HG03103 (cell line): Measurements from ENCODE around the gene AP2A1.
"Not testable (repeated sequence)": the region's sequence is repeated elsewhere in the genome, so short reads cannot be mapped to it uniquely, and the experiment has no call there.

Experiments
- ATAC-seq: cut with Tn5 transposase; IDR thresholded peaks from one replicate; pipeline ENCODE4 v1.9.1; 2021; ENCODE audit warnings: low read depth; ENCODE audit not compliant: unreplicated experiment

Gene AP2A1

GRCh38 chr19:49809941-49810389, 43.2 kb downstream of the AP2A1 start:
- no peak for ATAC-seq

GRCh38 chr19:49811328-49811727, 44.5 kb downstream of the AP2A1 start:
- no peak for ATAC-seq

GRCh38 chr19:49812452-49812996, 45.7 kb downstream of the AP2A1 start:
- ATAC-seq = no peak

GRCh38 chr19:49812997-49813861, 46.4 kb downstream of the AP2A1 start, which contains the start of gene FUZ:
FUZ (minus strand) TSS chr19:49813292; CDS start chr19:49813106, 186 bp downstream.
- ATAC-seq = no peak

DNA sequence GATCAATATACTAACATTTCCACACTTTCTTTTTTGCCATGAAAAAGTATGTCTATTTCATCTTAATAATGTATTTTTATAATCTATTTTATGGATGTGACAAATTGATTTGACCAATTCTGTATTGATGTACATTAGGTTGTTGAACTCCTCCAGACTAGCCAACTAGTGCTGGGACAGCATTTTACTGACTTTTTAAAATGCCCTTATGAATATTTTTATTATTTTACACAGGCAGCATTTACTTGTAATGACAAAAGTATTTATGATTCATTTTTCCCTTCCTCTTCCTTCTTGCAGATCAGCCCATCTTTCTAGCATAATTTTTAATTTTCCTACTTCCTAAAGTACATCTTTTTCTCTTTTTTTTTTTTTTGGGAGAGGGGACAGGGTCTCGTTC, 47.2 kb downstream of the AP2A1 start:
- ATAC-seq = no peak

- no peak for ATAC-seq
Measured at GRCh38 chr19:49816590-49816989, 49.8 kb downstream of the AP2A1 start.

GRCh38 chr19:49817964-49818648, 51.3 kb downstream of the AP2A1 start, which contains the start of gene MED25:
MED25 (plus strand) TSS chr19:49818289; CDS start chr19:49818342, 53 bp downstream.
- peak; percentile 51 for ATAC-seq

DNA sequence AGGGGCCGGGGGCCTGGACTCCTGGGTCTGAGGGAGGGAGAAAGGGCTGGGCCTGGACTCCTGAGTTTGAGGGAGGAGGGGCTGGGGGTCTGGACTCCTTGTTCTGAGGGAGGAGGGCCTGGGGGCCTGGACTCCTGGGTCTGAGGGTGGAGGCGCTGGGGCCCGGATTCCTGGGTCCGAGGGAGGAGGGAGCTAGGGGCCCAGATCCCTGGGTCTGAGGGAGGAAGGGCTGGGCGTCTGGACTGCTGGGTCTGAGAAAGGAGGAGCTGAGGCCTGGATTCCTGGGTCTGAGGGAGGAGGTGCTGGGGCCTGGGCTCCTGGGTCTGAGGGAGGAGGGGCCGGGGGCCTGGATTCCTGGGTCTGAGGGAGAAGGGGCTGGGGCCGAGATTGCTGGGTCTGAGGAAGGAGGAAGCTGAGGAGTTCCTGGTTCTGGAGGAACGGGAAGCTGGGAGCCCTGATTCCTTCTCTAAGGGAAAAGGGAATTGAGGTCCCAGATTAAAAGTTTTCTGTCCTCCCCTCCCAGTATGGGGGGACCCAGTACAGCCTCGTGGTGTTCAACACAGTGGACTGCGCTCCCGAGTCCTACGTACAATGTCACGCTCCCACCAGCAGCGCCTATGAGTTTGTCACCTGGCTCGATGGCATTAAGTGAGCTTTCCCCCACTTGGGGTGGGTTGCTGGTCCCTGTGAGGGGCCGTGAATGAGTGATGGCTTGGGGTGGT, 52.0 kb downstream of the AP2A1 start:
- ATAC-seq = no peak

- ATAC-seq = not testable (repeated sequence)
Measured at GRCh38 chr19:49819452-49820115, 52.8 kb downstream of the AP2A1 start.

DNA sequence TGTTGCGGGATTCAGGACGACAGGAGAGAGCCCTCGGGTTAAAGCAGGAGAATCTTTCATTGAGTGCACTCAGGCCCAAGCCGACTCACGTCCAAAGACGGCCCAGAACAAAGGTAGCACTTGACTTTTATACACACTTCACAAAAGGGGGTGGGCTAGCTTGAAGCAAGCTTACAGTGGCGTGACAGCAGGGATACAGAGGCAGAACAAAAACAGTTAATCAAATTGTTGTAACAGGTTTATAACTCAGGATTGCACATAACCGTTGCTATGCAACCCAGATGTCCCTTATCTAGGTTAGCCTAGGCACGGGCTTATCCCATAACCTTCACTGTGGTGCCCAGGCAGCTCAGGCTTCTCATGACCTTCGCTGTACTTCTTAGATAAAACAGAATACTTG, 53.3 kb downstream of the AP2A1 start:
- no peak for ATAC-seq

DNA sequence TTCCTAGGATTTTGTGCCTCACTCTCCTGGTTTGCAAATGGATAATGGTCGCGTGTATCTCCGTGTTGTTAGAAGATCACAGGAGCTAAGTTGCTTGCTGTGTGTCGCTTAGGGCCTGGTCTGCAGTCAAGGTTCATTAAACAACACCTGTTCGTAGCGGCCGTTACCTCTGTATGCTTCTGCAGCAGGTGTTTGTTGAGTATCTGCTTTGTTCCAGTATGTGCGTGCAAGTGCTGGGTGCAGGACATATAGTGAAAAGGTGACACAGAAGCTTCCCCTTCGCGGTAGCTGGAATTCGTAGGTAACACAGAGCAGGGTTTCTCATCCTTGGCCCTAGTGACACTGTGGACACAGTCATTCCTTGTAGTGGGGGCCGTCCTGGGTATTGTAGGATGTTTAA, 56.7 kb downstream of the AP2A1 start:
- no peak for ATAC-seq

GRCh38 chr19:49824662-49825061, 57.9 kb downstream of the AP2A1 start:
- ATAC-seq = no peak

DNA sequence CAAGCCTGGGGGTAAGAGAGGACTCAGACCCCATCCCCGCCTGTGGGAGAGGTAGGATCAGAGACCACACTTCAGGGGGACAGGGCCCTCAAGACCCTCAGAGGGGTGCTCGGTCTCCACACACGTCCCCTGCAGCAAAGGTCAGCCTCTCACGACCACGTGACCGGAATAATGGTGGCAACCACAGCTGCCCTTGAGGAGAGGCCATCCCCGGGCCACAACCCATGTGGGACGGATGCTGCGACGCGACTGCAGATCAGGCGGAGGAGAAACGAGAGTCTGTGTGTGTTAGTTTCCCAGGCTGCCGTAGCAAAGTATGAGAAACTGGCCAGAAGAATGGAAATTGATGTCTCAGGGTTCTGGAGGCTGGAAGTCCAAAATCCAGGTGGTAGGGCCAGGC, 60.2 kb downstream of the AP2A1 start:
- no peak for ATAC-seq

- no peak for ATAC-seq
Measured at GRCh38 chr19:49829200-49829599, 62.4 kb downstream of the AP2A1 start.

- ATAC-seq = no peak
Measured at GRCh38 chr19:49829721-49830120, 62.9 kb downstream of the AP2A1 start.

GRCh38 chr19:49830766-49831165, 64.0 kb downstream of the AP2A1 start:
- ATAC-seq = no peak

DNA sequence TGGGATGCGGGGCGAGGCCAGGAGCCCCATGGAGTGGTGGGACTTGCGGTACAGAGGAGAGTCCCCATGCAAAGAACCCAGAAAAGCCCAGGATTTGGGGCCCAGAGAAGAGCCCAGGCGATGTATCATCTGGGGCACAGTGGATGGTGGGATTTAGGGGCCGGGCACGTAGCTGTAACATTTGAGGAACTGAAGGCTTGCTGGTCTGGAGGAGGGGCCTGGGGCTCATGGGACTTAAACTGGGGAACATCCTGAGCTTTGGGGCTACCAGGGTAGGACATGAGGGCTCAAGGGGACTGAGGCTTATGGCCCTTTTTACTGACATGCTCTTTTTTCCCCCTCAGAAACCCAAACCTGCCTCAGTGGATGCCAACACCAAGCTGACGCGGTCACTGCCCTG, 64.8 kb downstream of the AP2A1 start:
- no peak for ATAC-seq

DNA sequence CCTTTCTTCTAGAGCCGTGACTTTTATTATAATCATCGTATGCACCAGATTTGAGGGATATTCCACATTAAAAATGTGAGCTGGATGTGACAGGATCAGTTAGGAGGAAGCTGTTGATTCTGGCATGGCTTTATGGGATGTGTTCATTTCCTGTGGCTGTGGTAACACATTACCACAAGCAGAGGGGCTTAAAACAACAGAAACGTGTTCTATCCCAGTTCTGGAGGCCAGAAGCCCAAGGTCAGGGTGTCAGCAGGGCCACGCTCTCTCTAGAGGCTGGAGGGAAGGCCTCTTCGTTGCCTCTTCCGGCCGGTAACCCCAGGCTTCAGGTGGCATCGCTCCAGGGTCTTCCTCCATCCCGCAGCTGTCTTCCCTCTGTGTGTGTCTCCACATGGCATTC, 65.8 kb downstream of the AP2A1 start:
- no peak for ATAC-seq

- ATAC-seq = no peak
Measured at GRCh38 chr19:49833599-49833998, 66.8 kb downstream of the AP2A1 start.

DNA sequence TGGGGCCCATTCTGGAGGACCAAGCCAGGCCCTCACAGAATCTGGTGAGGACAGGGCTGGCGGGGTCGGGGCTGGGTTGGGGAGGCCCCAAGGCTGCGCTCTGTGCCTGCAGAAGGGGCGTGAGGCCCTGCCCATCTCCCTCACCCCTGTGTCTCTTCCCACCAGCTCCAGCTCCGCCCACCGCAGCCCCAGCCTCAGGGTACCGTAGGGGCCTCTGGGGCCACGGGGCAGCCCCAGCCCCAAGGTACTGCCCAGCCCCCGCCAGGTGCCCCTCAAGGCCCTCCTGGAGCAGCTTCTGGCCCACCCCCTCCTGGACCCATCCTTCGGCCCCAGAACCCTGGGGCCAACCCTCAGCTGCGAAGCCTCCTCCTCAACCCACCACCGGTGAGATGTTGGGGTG, 68.8 kb downstream of the AP2A1 start:
- ATAC-seq = no peak
